HepG2 (cell line): ENCODE data around the gene KLK7. TPM values are rescaled to one million over a fixed set of nuclear protein-coding genes. Genes with fewer than 3 reads are reported as not detected.

Source experiments
- ATAC-seq: fragments of 200-7000 bp; cut with Tn5 transposase; 3 replicates; pipeline ENCODE4 v1.9.1; 2020; ENCODE audit warnings: mild to moderate bottlenecking, moderate library complexity
- BruUV-seq: library from RNA; stranded (reverse); fragments of 400-500 nt; replicated peaks from 2 replicates; lab custom pipeline; 2021; lab: Mats Ljungman, UMichigan
- CTCF ChIA-PET: fragments of 300-600 bp; formaldehyde crosslinking; extraction: SDS; loops from one replicate; lab custom pipeline; 2021; ENCODE audit warnings: low total read pairs, inconsistent platforms, low intra/inter-chr PET ratio; lab: Yijun Ruan, JAX
- POLR2A ChIA-PET: fragments of 350-600 bp; sonication (Branson Sonifier 250); formaldehyde crosslinking; loops from one replicate; lab custom pipeline; 2020; ENCODE audit warnings: antibody characterized with exemption, inconsistent platforms; lab: Yijun Ruan, JAX
- DNase-seq: peaks from one replicate; pipeline ENCODE4 v3.0.0-alpha.2; 2015; ENCODE audit warnings: low spot score
- FAIRE-seq: peaks from 3 replicates; lab custom pipeline; 2011; peaks lifted over from hg19 to GRCh38; lab: Jason Lieb, UNC
- H2AFZ ChIP-seq: one replicate; pipeline ENCODE4 v1.6.1; 2011; ENCODE audit warnings: low read length, inconsistent platforms
- H3K27ac ChIP-seq: fragments of 300-600 bp; 3 replicates; pipeline ENCODE4 v1.8.0; 2011; ENCODE audit warnings: mixed run types, mild to moderate bottlenecking, mixed read lengths, low read length, inconsistent platforms; ENCODE audit not compliant: insufficient read depth; ENCODE audit errors: extremely low read length
- H3K27me3 ChIP-seq, 2 experiments: fragments of 200-600 bp in 1 of 2; 2 replicates in 1 of 2; 3 replicates in 1 of 2; pipeline versions ENCODE4 v1.6.0 to v1.8.0; 2011; ENCODE audit warnings: low read length in 2 of 2, mild to moderate bottlenecking in 2 of 2, moderate library complexity in 2 of 2, inconsistent platforms in 1 of 2; ENCODE audit not compliant: insufficient read depth in 2 of 2, control insufficient read depth in 1 of 2
- H3K36me3 ChIP-seq, 2 experiments: fragments of 200-600 bp in 1 of 2; replicated peaks in 1 of 2; 2 replicates in 1 of 2; 3 replicates in 1 of 2; pipeline versions ENCODE4 v1.5.1 to v1.8.0; 2011; ENCODE audit warnings: low read length in 2 of 2, inconsistent platforms in 1 of 2; ENCODE audit not compliant: insufficient read depth in 2 of 2, control insufficient read depth in 1 of 2
- H3K4me1 ChIP-seq: 2 replicates; pipeline ENCODE4 v1.5.1; 2012; ENCODE audit warnings: low read length, inconsistent platforms; ENCODE audit not compliant: insufficient read depth
- H3K4me2 ChIP-seq: 2 replicates; pipeline ENCODE4 v1.6.0; 2011; ENCODE audit warnings: low read depth, low read length, inconsistent platforms
- H3K4me3 ChIP-seq, 3 experiments: fragments of 200-600 bp in 1 of 3; sonication (generic), shearing (Covaris generic) in 1 of 3; replicated peaks in 1 of 3; 2 replicates each; pipeline ENCODE4 v1.5.1; 2011 to 2016; ENCODE audit warnings: low read length in 3 of 3, inconsistent platforms in 2 of 3, low read depth in 2 of 3, mild to moderate bottlenecking in 2 of 3, control low read depth in 1 of 3, mixed read lengths in 1 of 3; ENCODE audit not compliant: insufficient read depth in 1 of 3
- H3K79me2 ChIP-seq: one replicate; pipeline ENCODE4 v1.6.1; 2011; ENCODE audit warnings: low read length, inconsistent platforms; ENCODE audit not compliant: insufficient read depth
- H3K9ac ChIP-seq: 2 replicates; pipeline ENCODE4 v1.6.0; 2011; ENCODE audit warnings: mild to moderate bottlenecking, low read depth, low read length, inconsistent platforms; ENCODE audit not compliant: insufficient read depth
- H3K9me3 ChIP-seq: 2 replicates; pipeline ENCODE4 v1.5.1; 2012; ENCODE audit warnings: mild to moderate bottlenecking, low read length
- H4K20me1 ChIP-seq: 2 replicates; pipeline ENCODE4 v1.6.0; 2011; ENCODE audit warnings: inconsistent platforms, mild to moderate bottlenecking, low read length, moderate library complexity; ENCODE audit not compliant: insufficient read depth
- ATF5 ChIP-seq: sonication (generic); formaldehyde crosslinking; IDR thresholded peaks from 2 replicates; pipeline ENCODE4 v1.4.0; 2020; ENCODE audit warnings: mild to moderate bottlenecking, low read depth, missing genetic modification reagents
- BCL6 ChIP-seq: IDR thresholded peaks from 2 replicates; pipeline ENCODE4 v1.6.1; 2016; ENCODE audit warnings: missing genetic modification reagents, missing compliant biosample characterization
- FOXC1 ChIP-seq: sonication (generic); formaldehyde crosslinking; IDR thresholded peaks from 2 replicates; pipeline ENCODE4 v1.8.0; 2022; ENCODE audit warnings: mild to moderate bottlenecking, missing genetic modification reagents, borderline replicate concordance
- HNF1B ChIP-seq: sonication (generic); formaldehyde crosslinking; IDR thresholded peaks from 2 replicates; pipeline ENCODE4 v1.5.1; 2020; ENCODE audit warnings: mild to moderate bottlenecking, moderate library complexity, missing genetic modification reagents
- IRF1 ChIP-seq: sonication (generic); formaldehyde crosslinking; IDR thresholded peaks from 2 replicates; pipeline ENCODE4 v1.4.0; 2020; ENCODE audit warnings: low read depth, mild to moderate bottlenecking, missing genetic modification reagents
- ISX ChIP-seq: sonication (generic); formaldehyde crosslinking; conservative IDR thresholded peaks from 2 replicates; pipeline ENCODE4 v1.5.0; 2020; ENCODE audit warnings: missing genetic modification reagents
- KMT2A ChIP-seq: sonication (generic); formaldehyde crosslinking; IDR thresholded peaks from 2 replicates; pipeline ENCODE4 v1.4.0; 2020; ENCODE audit warnings: missing genetic modification reagents
- SOX6 ChIP-seq, 2 experiments: fragments of 450-650 bp in 1 of 2; sonication (generic) in 1 of 2; formaldehyde crosslinking in 1 of 2; IDR thresholded peaks; 2 replicates each; pipeline versions ENCODE4 v1.4.0 to v1.6.1; 2017 to 2020; ENCODE audit warnings: antibody characterized with exemption in 1 of 2, mild to moderate bottlenecking in 1 of 2, missing genetic modification reagents in 1 of 2
- TBX3 ChIP-seq: fragments of 450-650 bp; IDR thresholded peaks from 2 replicates; pipeline ENCODE4 v1.6.1; 2017; ENCODE audit warnings: antibody characterized with exemption, mild to moderate bottlenecking, inconsistent platforms, borderline replicate concordance
- U2AF1 ChIP-seq: fragments of 200-400 bp; formaldehyde crosslinking; optimal IDR thresholded peaks from 2 replicates; pipeline ENCODE3; 2017; ENCODE audit warnings: mild to moderate bottlenecking, low read depth, low read length
- ZNF263 ChIP-seq: sonication (generic); formaldehyde crosslinking; IDR thresholded peaks from 2 replicates; pipeline ENCODE4 v1.4.0; 2020; ENCODE audit warnings: missing genetic modification reagents
- ZNF407 ChIP-seq: sonication (generic); formaldehyde crosslinking; IDR thresholded peaks from one replicate; pipeline ENCODE4 v1.5.1; 2020; ENCODE audit warnings: mild to moderate bottlenecking, missing genetic modification reagents; ENCODE audit errors: not compliant biosample characterization
- WGBS: methylation state at CpG from one replicate; pipeline ENCODE4 v1.1.6; 2017; ENCODE audit warnings: low lambda C conversion rate; 5-methylcytosine and 5-hydroxymethylcytosine counted together
- in situ Hi-C: cut with HindIII; loops from 2 replicates; pipeline ENCODE4 v1.10.0; 2017; ENCODE audit warnings: low pct_unique_long_range_greater_than_20kb; ENCODE audit not compliant: extremely low pct_ligation_motif_present
- intact Hi-C: fragments of 100-400 bp; cut with micrococcal nuclease; formaldehyde crosslinking; loops from one replicate; pipeline ENCODE4 v1.10.0; 2022; ENCODE audit not compliant: unreplicated experiment
- polyA plus RNA-seq, 8 experiments: library from polyadenylated mRNA; depleted of rRNA in 3 of 8; stranded (reverse) in 7 of 8; unstranded in 1 of 8; fragments of >200 nt; fragmentation: Illumina TruSeq in 4 of 8; extraction: Trizol in 4 of 8; gene quantifications; 2 replicates each; pipeline versions ENCODE4 v1.2.1 to v1.2.3, GENCODE V29; 2011 to 2016; ENCODE audit warnings: low read depth in 4 of 8, missing spikeins in 1 of 8, mixed read lengths in 1 of 8; ENCODE audit not compliant: insufficient read depth in 1 of 8
- total RNA-seq, 5 experiments: library from RNA; depleted of rRNA; stranded (reverse); fragments of >200 nt; fragmentation: Illumina TruSeq; extraction: Trizol; gene quantifications; 2 replicates each; pipeline ENCODE4 v1.2.3, GENCODE V29; 2016; ENCODE audit warnings: low read depth in 1 of 5

The KLK7 gene
- total and polyA plus RNA-seq, 2 of the 13 experiments (the other 11 are each of a cell fraction or from before 2014, with no cell fraction given), result not detected

GRCh38 chr19:50932018-50932689 lies 51.6 kb downstream of the KLK7 start:
- Histone ChIP-seq H3K4me3 (no peak overlapping the region), H3K4me2 (no peak overlapping the region), H2AFZ (no peak overlapping the region), H4K20me1 (no peaks in the 10 kb centered on the region), H3K27ac (no peak overlapping the region), H3K79me2 (no peaks in the 10 kb centered on the region), H3K27me3 (no peaks in the 10 kb centered on the region; a peak in 1 of 5 replicates), H3K9ac (no peak overlapping the region), H3K4me1 (no peaks in the 10 kb centered on the region), H3K36me3 (no peaks in the 10 kb centered on the region), H3K9me3 (no peaks in the 10 kb centered on the region)
- no TSS peak for BruUV-seq
- intact Hi-C loops, result loop anchor here (10.0 kb wide), 2 partner anchors 83 to 173 kb away; partner anchors contain the start of genes CTU1 and KLK10
- no peak for DNase-seq
- FAIRE-seq, result no peak
- ChIA-PET POLR2A (no interaction called here), CTCF (no interaction called here)
- ATAC-seq, result no peak
- 30% methylated on average over 11 of the region's 11 CpGs for WGBS
- in situ Hi-C loops, result loop anchor here (5.0 to 25.0 kb wide), 2 partner anchors 85 to 155 kb away; partner anchors contain the start of genes KLK10 and KLK14
- TF ChIP-seq HNF1B, result no peak
- TF ChIP-seq ISX (CRISPR knock-in tag), result no peak
- no peak for TF ChIP-seq FOXC1 (CRISPR knock-in tag)
- TF ChIP-seq KMT2A (CRISPR knock-in tag), result no peak
- TF ChIP-seq SOX6 (IDR thresholded peaks at IDR 0.05), result no peak
- no peak for TF ChIP-seq SOX6 (CRISPR knock-in tag; IDR thresholded peaks at IDR 0.05)
- TF ChIP-seq TBX3, result no peak
- no peak for TF ChIP-seq BCL6 (CRISPR knock-in tag)
- no peak for TF ChIP-seq ATF5
- TF ChIP-seq ZNF263 (CRISPR knock-in tag), result no peak
- no peak for TF ChIP-seq IRF1 (CRISPR knock-in tag)
- no peak for TF ChIP-seq U2AF1
- no peak for TF ChIP-seq ZNF407 (CRISPR knock-in tag)
